Lower leg skin (tissue), 4 donors: ENCODE results near the gene FFAR2. TPM values are rescaled to one million over a fixed set of nuclear protein-coding genes. Genes with fewer than 3 reads are reported as not detected.
"Not testable (repeated sequence)": the region's sequence is repeated elsewhere in the genome, so short reads cannot be mapped to it uniquely, and the experiment has no call there.

Experiments used
- DNase-seq, 2 donors: peaks; one replicate each; pipeline ENCODE4 v3.0.0-alpha.2; 2019; ENCODE audit warnings: low spot score in 2 of 2
- H3K4me3 ChIP-seq: fragments of 200-600 bp; sonication (generic); 2 replicates; pipeline ENCODE4 v1.5.1; 2017; ENCODE audit warnings: mild to moderate bottlenecking, low read depth; ENCODE audit not compliant: poor library complexity, severe bottlenecking
- CTCF ChIP-seq, 3 donors: fragments of 450-650 bp; IDR thresholded peaks; one replicate each; pipeline ENCODE4 v1.5.1; 2016; ENCODE audit warnings: antibody characterized with exemption in 3 of 3, mild to moderate bottlenecking in 3 of 3, moderate library complexity in 2 of 3
- POLR2A ChIP-seq, 2 donors: fragments of 450-650 bp; IDR thresholded peaks; one replicate each; pipeline ENCODE4 v1.6.1; 2016 to 2017; ENCODE audit warnings: antibody characterized with exemption in 2 of 2, mild to moderate bottlenecking in 1 of 2, moderate library complexity in 1 of 2
- WGBS, 2 donors: methylation state at CpG; one replicate each; pipeline ENCODE4 v1.1.5; 2018; 5-methylcytosine and 5-hydroxymethylcytosine counted together
- intact Hi-C: fragments of 100-400 bp; cut with DNase I; formaldehyde crosslinking; loops from one replicate; pipeline ENCODE4 v1.15.0; 2023; ENCODE audit warnings: low total_unique reads
- total RNA-seq, 4 donors: library from RNA; depleted of rRNA; stranded (reverse); fragments of >200 nt; gene quantifications; one replicate each; pipeline ENCODE4 v1.1.0, GENCODE V29; 2016

Gene FFAR2
- total RNA-seq, 4 donors from 2014 or later: 0.49 to 1.1 (median 0.55) TPM; not detected in 1

- TF ChIP-seq CTCF (IDR thresholded peaks at IDR 0.05) (no peak), POLR2A (IDR thresholded peaks at IDR 0.05) (no peak)
- peak in 1 of 2 donors; percentile 28 for DNase-seq
- intact Hi-C loops: no loop called here
- WGBS, 2 donors: 63 to 66% methylated on average over 14 of the region's 14 CpGs
- H3K4me3 ChIP-seq: no peak overlapping the region
Measured at GRCh38 chr19:35459414-35460082, 11.5 kb downstream of the FFAR2 start.

GRCh38 chr19:35460608-35461007 is 12.6 kb downstream of the FFAR2 start:
- no peak for DNase-seq
- WGBS, 2 donors: 83 to 90% methylated on average over 10 of the region's 10 CpGs
- H3K4me3 ChIP-seq: no peak overlapping the region
- intact Hi-C loops: no loop called here
- TF ChIP-seq POLR2A (IDR thresholded peaks at IDR 0.05) (no peak), CTCF (IDR thresholded peaks at IDR 0.05) (no peak)

GRCh38 chr19:35461060-35461459 is 13.0 kb downstream of the FFAR2 start:
- intact Hi-C loops: no loop called here
- WGBS, 2 donors: 82% methylated on average over 9 of the region's 9 CpGs
- no peak overlapping the region for H3K4me3 ChIP-seq
- TF ChIP-seq POLR2A (IDR thresholded peaks at IDR 0.05): no peak
- TF ChIP-seq CTCF (IDR thresholded peaks at IDR 0.05): no peak
- DNase-seq: no peak

GRCh38 chr19:35461788-35462187 is 13.7 kb downstream of the FFAR2 start:
- H3K4me3 ChIP-seq, intact Hi-C loops, DNase-seq: not testable (repeated sequence)

GRCh38 chr19:35462476-35462953 is 14.5 kb downstream of the FFAR2 start:
- intact Hi-C loops: no loop called here

GRCh38 chr19:35462956-35463355 is 14.9 kb downstream of the FFAR2 start:
- intact Hi-C loops, H3K4me3 ChIP-seq, DNase-seq: not testable (repeated sequence)
- 67 to 73% methylated on average over 7 of the region's 7 CpGs for WGBS, 2 donors

More at GRCh38 chr19:35462476-35462953, 14.5 kb downstream of the FFAR2 start:
- WGBS, 2 donors: 28 to 29% methylated on average over 6 of the region's 6 CpGs
- DNase-seq: no peak
- no peak overlapping the region for H3K4me3 ChIP-seq
- no peak for TF ChIP-seq CTCF (IDR thresholded peaks at IDR 0.05)
- TF ChIP-seq POLR2A (IDR thresholded peaks at IDR 0.05): no peak

GRCh38 chr19:35466259-35466658 is 18.2 kb downstream of the FFAR2 start:
- WGBS, 2 donors: 90 to 100% methylated on average over 1 of the region's 1 CpG
- intact Hi-C loops: loop anchor here (5.0 kb wide), 1 partner anchor 114 kb away; no protein-coding TSS in a partner anchor
- DNase-seq: no peak
- TF ChIP-seq CTCF (IDR thresholded peaks at IDR 0.05) (no peak), POLR2A (IDR thresholded peaks at IDR 0.05) (no peak)
- H3K4me3 ChIP-seq: no peak overlapping the region
